ENCODE results near the gene OR10T2. TPM values are rescaled to one million over a fixed set of nuclear protein-coding genes. Genes with fewer than 3 reads are reported as not detected.

Gene OR10T2
- total RNA-seq, 1 donor from 2014 or later = not detected

DNA sequence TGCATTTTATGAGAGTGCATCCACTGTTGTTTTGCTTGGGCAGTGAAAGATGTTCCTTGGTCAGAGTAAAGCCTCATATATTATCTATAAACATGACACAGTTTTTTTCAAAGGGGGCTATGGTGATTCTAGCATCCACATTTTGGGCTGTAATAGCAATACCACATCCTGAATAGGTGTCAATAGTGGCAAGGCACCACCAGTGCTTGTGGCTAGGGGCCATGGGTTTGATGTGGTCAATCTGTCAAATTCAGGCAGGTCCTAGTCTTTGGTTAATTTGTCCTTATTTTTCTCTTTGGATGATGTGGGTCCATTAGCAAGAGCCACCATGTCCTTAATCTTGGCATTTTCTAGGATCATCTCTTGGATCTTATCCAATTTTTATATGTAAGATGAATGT is 32.5 kb downstream of the OR10T2 start:
- Histone ChIP-seq H3K9me3 (peaks cover 0 to 3% of the 10 kb centered on the region in 2 donors), H3K4me1 (no peaks in the 10 kb centered on the region)
- no peak for TF ChIP-seq CTCF (IDR thresholded peaks at IDR 0.05)

DNA sequence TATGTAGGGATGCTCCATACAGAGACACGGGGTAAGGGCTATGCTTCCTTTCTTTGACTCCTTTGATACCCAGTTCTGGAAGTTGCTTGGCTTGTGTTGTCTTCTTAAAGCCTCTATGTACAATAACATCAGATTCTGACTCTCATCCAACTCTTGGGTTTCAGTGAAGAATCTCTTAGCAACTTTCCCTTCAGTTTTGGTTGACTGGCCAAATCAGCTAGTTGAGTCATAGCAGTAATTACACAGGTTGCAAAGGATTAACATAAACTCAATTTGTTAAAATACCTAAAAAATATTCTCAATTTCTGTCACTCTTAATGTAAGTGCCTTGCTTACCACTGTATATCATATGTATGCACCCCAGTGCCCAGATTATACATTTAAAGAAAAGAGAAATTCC is 36.3 kb downstream of the OR10T2 start:
- no peak for TF ChIP-seq CTCF (IDR thresholded peaks at IDR 0.05)
- H3K9me3 ChIP-seq = no peaks in the 10 kb centered on the region
- no peak for DNase-seq (ENCODE audit: low spot score in 2 of 2)
- no peaks in the 10 kb centered on the region for H3K27me3 ChIP-seq
- H3K4me1 ChIP-seq = no peaks in the 10 kb centered on the region
- H3K4me3 ChIP-seq = no peak overlapping the region
- H3K36me3 ChIP-seq = no peaks in the 10 kb centered on the region
- intact Hi-C loops (cut with DNase I) = no loop called here
- no peak overlapping the region for H3K27ac ChIP-seq

More for the DNA sequence above, 32.5 kb downstream of the OR10T2 start:
- intact Hi-C loops (cut with DNase I) = no loop called here
- Histone ChIP-seq H3K4me3 (no peak overlapping the region), H3K27ac (no peak overlapping the region), H3K27me3 (no peaks in the 10 kb centered on the region), H3K36me3 (no peaks in the 10 kb centered on the region)
- no peak for DNase-seq (ENCODE audit: low spot score in 2 of 2)

DNA sequence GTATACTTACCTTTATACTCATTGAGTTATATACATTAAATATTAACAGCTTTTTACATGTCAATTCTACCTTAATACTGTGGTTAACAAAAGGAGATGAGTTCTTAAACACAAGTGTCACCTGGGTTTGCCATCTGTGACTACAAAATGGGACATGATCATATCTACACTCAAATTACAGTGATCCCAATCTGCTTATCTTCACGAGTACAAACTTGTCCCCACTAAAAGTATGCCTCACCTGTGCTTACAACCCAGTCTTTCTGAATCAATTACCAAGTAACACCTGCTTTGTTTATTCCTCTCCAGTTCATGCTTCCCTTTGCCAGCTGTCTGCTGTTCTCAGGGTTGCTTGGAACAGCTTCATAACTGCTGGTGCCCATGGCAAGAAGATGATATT is 36.8 kb downstream of the OR10T2 start:
- TF ChIP-seq CTCF (IDR thresholded peaks at IDR 0.05) = no peak
- intact Hi-C loops (cut with DNase I) = no loop called here
- Histone ChIP-seq H3K36me3 (no peaks in the 10 kb centered on the region), H3K9me3 (no peaks in the 10 kb centered on the region), H3K27me3 (no peaks in the 10 kb centered on the region), H3K4me3 (no peak overlapping the region), H3K27ac (no peak overlapping the region), H3K4me1 (no peaks in the 10 kb centered on the region)
- no peak for DNase-seq (ENCODE audit: low spot score in 2 of 2)

DNA sequence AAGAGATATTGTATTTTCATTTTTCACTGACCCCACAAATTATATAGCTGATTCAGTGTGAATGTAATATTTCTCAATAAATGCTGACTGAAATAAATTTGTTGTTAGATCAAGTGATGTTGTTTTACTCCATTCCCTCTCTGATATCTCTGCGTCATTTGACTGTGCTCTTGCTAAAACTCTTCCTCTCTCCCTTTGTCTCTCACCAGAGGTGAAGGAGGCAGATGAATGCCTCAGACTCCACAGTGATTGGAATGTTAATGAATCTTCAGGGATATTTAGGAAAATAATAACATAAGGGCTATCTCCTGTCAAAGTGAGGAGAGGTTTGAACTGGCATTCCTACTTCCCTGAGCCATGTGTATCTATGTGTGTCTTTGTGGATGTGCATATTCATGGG is 41.8 kb downstream of the OR10T2 start:
- Histone ChIP-seq H3K27ac (no peak overlapping the region), H3K4me1 (no peaks in the 10 kb centered on the region), H3K27me3 (no peaks in the 10 kb centered on the region), H3K36me3 (no peaks in the 10 kb centered on the region), H3K4me3 (no peak overlapping the region), H3K9me3 (no peaks in the 10 kb centered on the region)
- TF ChIP-seq CTCF (IDR thresholded peaks at IDR 0.05) = no peak
- DNase-seq (ENCODE audit: low spot score in 2 of 2) = no peak
- intact Hi-C loops (cut with DNase I) = no loop called here

- no peaks in the 10 kb centered on the region for H3K27me3 ChIP-seq
- no peaks in the 10 kb centered on the region for H3K9me3 ChIP-seq
- no peak for DNase-seq (ENCODE audit: low spot score in 2 of 2)
- intact Hi-C loops (cut with DNase I) = no loop called here
- no peak overlapping the region for H3K4me3 ChIP-seq
- TF ChIP-seq CTCF (IDR thresholded peaks at IDR 0.05) = no peak
- no peaks in the 10 kb centered on the region for H3K36me3 ChIP-seq
- no peaks in the 10 kb centered on the region for H3K4me1 ChIP-seq
- H3K27ac ChIP-seq = no peak overlapping the region
Observed at GRCh38 chr1:158356616-158357015, 42.6 kb downstream of the OR10T2 start.

GRCh38 chr1:158355773-158356285 is 43.4 kb downstream of the OR10T2 start:
- TF ChIP-seq CTCF (IDR thresholded peaks at IDR 0.05) = no peak
- Histone ChIP-seq H3K9me3 (no peaks in the 10 kb centered on the region), H3K27me3 (no peaks in the 10 kb centered on the region), H3K27ac (no peak overlapping the region), H3K36me3 (no peaks in the 10 kb centered on the region), H3K4me1 (no peaks in the 10 kb centered on the region), H3K4me3 (no peak overlapping the region)
- no peak for DNase-seq (ENCODE audit: low spot score in 2 of 2)
- intact Hi-C loops (cut with DNase I) = no loop called here
